ENCODE data around the gene UBAP2. TPM values are rescaled to one million over a fixed set of nuclear protein-coding genes. Genes with fewer than 3 reads are reported as not detected.

The UBAP2 gene
- total RNA-seq, 1 experiment from 2014 or later, result 60.8 TPM

- no peak overlapping the region for H3K9ac ChIP-seq (ENCODE audit: extremely low read depth, insufficient read length, low read length)
- H3K4me1 ChIP-seq (ENCODE audit: insufficient read depth, low read length), result no peaks in the 10 kb centered on the region
- no peaks in the 10 kb centered on the region for H3K4me1 Mint-ChIP-seq
- H3K27me3 ChIP-seq (ENCODE audit: insufficient read depth, low read length), result no peaks in the 10 kb centered on the region
- no peak overlapping the region for H3K23ac ChIP-seq (ENCODE audit: insufficient read length, low read depth, low read length)
- no peak overlapping the region for H2AK5ac ChIP-seq (ENCODE audit: insufficient read length, low read length)
- H3K4ac ChIP-seq (ENCODE audit: low read depth, low read length), result no peak overlapping the region
- H2BK20ac ChIP-seq (ENCODE audit: low read depth, low read length, poor library complexity, severe bottlenecking), result no peak overlapping the region
- DNase-seq, result no peak
- no peak overlapping the region for H4K5ac ChIP-seq (ENCODE audit: insufficient read length, low read depth, low read length)
- H2BK15ac ChIP-seq (ENCODE audit: low read depth, low read length), result no peak overlapping the region
- no peak overlapping the region for H2BK5ac ChIP-seq (ENCODE audit: insufficient read length, low read length)
- H3K9me3 Mint-ChIP-seq, result no peaks in the 10 kb centered on the region
- no peaks in the 10 kb centered on the region for H3K27me3 Mint-ChIP-seq (ENCODE audit: low read depth)
- H4K91ac ChIP-seq (ENCODE audit: insufficient read length, low read depth, low read length), result no peak overlapping the region
- no peaks in the 10 kb centered on the region for H3K23me2 ChIP-seq (ENCODE audit: insufficient read length, low read depth, low read length, poor library complexity, severe bottlenecking)
- H3K18ac ChIP-seq (ENCODE audit: insufficient read length, low read depth, low read length), result no peak overlapping the region
- H4K20me1 ChIP-seq (ENCODE audit: control insufficient read depth, insufficient read depth, insufficient read length), result no peaks in the 10 kb centered on the region
- H3K27ac Mint-ChIP-seq, result no peak overlapping the region
- peaks cover 2% of the 10 kb centered on the region; the same call in 1 of the 2 replicates for H3K79me2 ChIP-seq (ENCODE audit: insufficient read depth, low read length)
- peaks cover 10 to 59% (median 25%) of the 10 kb centered on the region in 3 experiments; a peak in 6 of 7 replicates for H3K36me3 Mint-ChIP-seq (ENCODE audit: insufficient read depth in 1 of 3, low read depth in 3 of 3)
- no peak overlapping the region for H3K4me3 Mint-ChIP-seq
- no peak overlapping the region for H3K27ac ChIP-seq (ENCODE audit: insufficient read length, low read depth, low read length)
- H3K79me1 ChIP-seq (ENCODE audit: insufficient read depth, low read depth, low read length, poor library complexity, severe bottlenecking), result no peaks in the 10 kb centered on the region
- no peaks in the 10 kb centered on the region for H3K9me3 ChIP-seq (ENCODE audit: control insufficient read depth, low read depth, low read length)
- H3K56ac ChIP-seq (ENCODE audit: insufficient read length, low read depth, low read length), result no peak overlapping the region
- H2AFZ ChIP-seq (ENCODE audit: low read length), result no peak overlapping the region
- H3K4me2 ChIP-seq (ENCODE audit: insufficient read depth, insufficient read length, low read length), result no peak overlapping the region
- no peak overlapping the region for H2BK12ac ChIP-seq (ENCODE audit: insufficient read length, low read depth, low read length)
- H3K14ac ChIP-seq (ENCODE audit: insufficient read depth, low read length), result no peak overlapping the region
- H2BK120ac ChIP-seq (ENCODE audit: low read depth, low read length, poor library complexity, severe bottlenecking), result no peak overlapping the region
- no peak overlapping the region for H3T11ph ChIP-seq (ENCODE audit: low read length)
- TF ChIP-seq, protein P1, sequence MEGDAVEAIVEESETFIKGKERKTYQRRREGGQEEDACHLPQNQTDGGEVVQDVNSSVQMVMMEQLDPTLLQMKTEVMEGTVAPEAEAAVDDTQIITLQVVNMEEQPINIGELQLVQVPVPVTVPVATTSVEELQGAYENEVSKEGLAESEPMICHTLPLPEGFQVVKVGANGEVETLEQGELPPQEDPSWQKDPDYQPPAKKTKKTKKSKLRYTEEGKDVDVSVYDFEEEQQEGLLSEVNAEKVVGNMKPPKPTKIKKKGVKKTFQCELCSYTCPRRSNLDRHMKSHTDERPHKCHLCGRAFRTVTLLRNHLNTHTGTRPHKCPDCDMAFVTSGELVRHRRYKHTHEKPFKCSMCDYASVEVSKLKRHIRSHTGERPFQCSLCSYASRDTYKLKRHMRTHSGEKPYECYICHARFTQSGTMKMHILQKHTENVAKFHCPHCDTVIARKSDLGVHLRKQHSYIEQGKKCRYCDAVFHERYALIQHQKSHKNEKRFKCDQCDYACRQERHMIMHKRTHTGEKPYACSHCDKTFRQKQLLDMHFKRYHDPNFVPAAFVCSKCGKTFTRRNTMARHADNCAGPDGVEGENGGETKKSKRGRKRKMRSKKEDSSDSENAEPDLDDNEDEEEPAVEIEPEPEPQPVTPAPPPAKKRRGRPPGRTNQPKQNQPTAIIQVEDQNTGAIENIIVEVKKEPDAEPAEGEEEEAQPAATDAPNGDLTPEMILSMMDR (conservative IDR thresholded peaks at IDR 0.05), result no peak
- H4K8ac ChIP-seq (replicated peaks; ENCODE audit: insufficient read length, low read depth, low read length), result no peak overlapping the region
Observed at GRCh38 chr9:33995449-33995848, 53.2 kb downstream of the UBAP2 start.

All from H9 (cell line).